Measurements from ENCODE around the gene GALT. TPM values are rescaled to one million over a fixed set of nuclear protein-coding genes. Genes with fewer than 3 reads are reported as not detected.
A peak's percentile ranks its signal among the peaks of the same experiment; 100 is the strongest.

Gene GALT
- total and polyA plus RNA-seq, 2 of the 13 experiments (the other 11 are each of a cell fraction or from before 2014, with no cell fraction given) = 40.4 to 46.3 TPM

- TF ChIP-seq ONECUT2 (CRISPR knock-in tag; IDR thresholded peaks at IDR 0.05) = no peak
- no peak for TF ChIP-seq ZNF337 (CRISPR knock-in tag; IDR thresholded peaks at IDR 0.05; ENCODE audit: borderline replicate concordance, low read depth)
- TF ChIP-seq RCOR2 (CRISPR knock-in tag; IDR thresholded peaks at IDR 0.05) = no peak
- TF ChIP-seq HNF1B (CRISPR knock-in tag; IDR thresholded peaks at IDR 0.05) = peak; percentile 84
- no peak for TF ChIP-seq SRSF9 (IDR thresholded peaks at IDR 0.05; ENCODE audit: borderline replicate concordance, insufficient read depth, low read depth, low read length, poor library complexity, severe bottlenecking)
- TF ChIP-seq XBP1 (CRISPR knock-in tag; IDR thresholded peaks at IDR 0.05) = no peak
- TF ChIP-seq ZBTB43 (CRISPR knock-in tag; conservative IDR thresholded peaks at IDR 0.05) = no peak
- TF ChIP-seq SMC3 (IDR thresholded peaks at IDR 0.05; ENCODE audit: low read length) = peak; percentile 95
- TF ChIP-seq MIXL1 (CRISPR knock-in tag; IDR thresholded peaks at IDR 0.05) = no peak
- TF ChIP-seq SP2 (CRISPR knock-in tag; IDR thresholded peaks at IDR 0.05) = no peak
- TF ChIP-seq SALL2 (CRISPR knock-in tag; IDR thresholded peaks at IDR 0.05) = 0 out of 2 replicates have a peak, but pooled peaks have one; percentile 57
- 0 out of 2 replicates have a peak, but pooled peaks have one; percentile 50 for TF ChIP-seq ZFP90 (CRISPR knock-in tag; IDR thresholded peaks at IDR 0.05; ENCODE audit: borderline replicate concordance)
- no peak for TF ChIP-seq GZF1 (CRISPR knock-in tag; IDR thresholded peaks at IDR 0.05)
- TF ChIP-seq SRSF1 (optimal IDR thresholded peaks at IDR 0.05; ENCODE audit: low read depth, low read length) = no peak
- no peak for TF ChIP-seq ZNF788 (CRISPR knock-in tag; IDR thresholded peaks at IDR 0.05; ENCODE audit: borderline replicate concordance)
- TF ChIP-seq MYNN (CRISPR knock-in tag; IDR thresholded peaks at IDR 0.05; ENCODE audit: low read depth) = no peak
- peak; percentile 75; the same call in 1 of the 2 replicates for TF ChIP-seq KDM5B (CRISPR knock-in tag; IDR thresholded peaks at IDR 0.05; ENCODE audit: borderline replicate concordance)
- TF ChIP-seq PAX8 (CRISPR knock-in tag; IDR thresholded peaks at IDR 0.05; ENCODE audit: borderline replicate concordance) = no peak
- TF ChIP-seq ZNF232 (CRISPR knock-in tag; IDR thresholded peaks at IDR 0.05; ENCODE audit: borderline replicate concordance) = no peak
- TF ChIP-seq SOX5 (CRISPR knock-in tag; IDR thresholded peaks at IDR 0.05; ENCODE audit: borderline replicate concordance) = no peak
- TF ChIP-seq PPARG (CRISPR knock-in tag; conservative IDR thresholded peaks at IDR 0.05) = no peak
- no peak for TF ChIP-seq SIX1 (CRISPR knock-in tag; IDR thresholded peaks at IDR 0.05; ENCODE audit: borderline replicate concordance)
- TF ChIP-seq ZNF589 (CRISPR knock-in tag; conservative IDR thresholded peaks at IDR 0.05) = no peak
- no peak for TF ChIP-seq ZBTB34 (CRISPR knock-in tag; IDR thresholded peaks at IDR 0.05)
- TF ChIP-seq YEATS4 (CRISPR knock-in tag; IDR thresholded peaks at IDR 0.05; ENCODE audit: borderline replicate concordance) = no peak
- TF ChIP-seq ATF4 (CRISPR knock-in tag; IDR thresholded peaks at IDR 0.05) = no peak
- TF ChIP-seq ZMYM3 (CRISPR knock-in tag; IDR thresholded peaks at IDR 0.05) = no peak
Measured at GRCh38 chr9:34675048-34675714, 28.7 kb downstream of the GALT start (continued).

Data from HepG2 (cell line).